Measurements from ENCODE around the gene WRNIP1. TPM values are rescaled to one million over a fixed set of nuclear protein-coding genes. Genes with fewer than 3 reads are reported as not detected.

WRNIP1 gene
- total and polyA plus RNA-seq, 2 of the 13 experiments (the other 11 are each of a cell fraction or from before 2014, with no cell fraction given): 77.7 to 90.3 TPM

GRCh38 chr6:2764610-2765165 is 505 bp upstream of the WRNIP1 start (continued):
- TF ChIP-seq, protein P1, sequence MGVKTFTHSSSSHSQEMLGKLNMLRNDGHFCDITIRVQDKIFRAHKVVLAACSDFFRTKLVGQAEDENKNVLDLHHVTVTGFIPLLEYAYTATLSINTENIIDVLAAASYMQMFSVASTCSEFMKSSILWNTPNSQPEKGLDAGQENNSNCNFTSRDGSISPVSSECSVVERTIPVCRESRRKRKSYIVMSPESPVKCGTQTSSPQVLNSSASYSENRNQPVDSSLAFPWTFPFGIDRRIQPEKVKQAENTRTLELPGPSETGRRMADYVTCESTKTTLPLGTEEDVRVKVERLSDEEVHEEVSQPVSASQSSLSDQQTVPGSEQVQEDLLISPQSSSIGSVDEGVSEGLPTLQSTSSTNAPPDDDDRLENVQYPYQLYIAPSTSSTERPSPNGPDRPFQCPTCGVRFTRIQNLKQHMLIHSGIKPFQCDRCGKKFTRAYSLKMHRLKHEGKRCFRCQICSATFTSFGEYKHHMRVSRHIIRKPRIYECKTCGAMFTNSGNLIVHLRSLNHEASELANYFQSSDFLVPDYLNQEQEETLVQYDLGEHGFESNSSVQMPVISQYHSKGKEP (CRISPR knock-in tag; IDR thresholded peaks at IDR 0.05): no peak
- TF ChIP-seq NFKB2 (CRISPR knock-in tag; IDR thresholded peaks at IDR 0.05; ENCODE audit: borderline replicate concordance) (no peak), SRSF1 (optimal IDR thresholded peaks at IDR 0.05; ENCODE audit: low read depth, low read length) (no peak), KAT8 (CRISPR knock-in tag; IDR thresholded peaks at IDR 0.05) (peak; percentile 66; the same call in 1 of the 2 replicates), ZBTB8A (CRISPR knock-in tag; IDR thresholded peaks at IDR 0.05; ENCODE audit: borderline replicate concordance, low read depth) (no peak), ZNF7 (CRISPR knock-in tag; IDR thresholded peaks at IDR 0.05) (no peak), ATF3 (CRISPR knock-in tag; IDR thresholded peaks at IDR 0.05) (no peak), HNRNPL (IDR thresholded peaks at IDR 0.05; ENCODE audit: low read depth, low read length) (peak; percentile 6; the same call in 1 of the 2 replicates), ZNF563 (CRISPR knock-in tag; IDR thresholded peaks at IDR 0.05) (no peak), REPIN1 (CRISPR knock-in tag; IDR thresholded peaks at IDR 0.05; ENCODE audit: borderline replicate concordance, low read depth) (no peak), ATF7 (IDR thresholded peaks at IDR 0.05) (no peak), ATF7 (CRISPR knock-in tag; IDR thresholded peaks at IDR 0.05) (no peak), NPAS2 (CRISPR knock-in tag; IDR thresholded peaks at IDR 0.05; ENCODE audit: borderline replicate concordance) (no peak), EP300 (IDR thresholded peaks at IDR 0.05; ENCODE audit: low read depth in 2 of 2, low read length in 2 of 2) (no peak), EP300 (CRISPR knock-in tag; IDR thresholded peaks at IDR 0.05; ENCODE audit: borderline replicate concordance) (no peak), TEAD2 (CRISPR knock-in tag; IDR thresholded peaks at IDR 0.05) (no peak), ZNF550 (CRISPR knock-in tag; IDR thresholded peaks at IDR 0.05; ENCODE audit: borderline replicate concordance) (no peak), ZKSCAN1 (IDR thresholded peaks at IDR 0.05; ENCODE audit: low read length) (no peak; the same call in 1 of the 2 replicates), ZNF850 (CRISPR knock-in tag; conservative IDR thresholded peaks at IDR 0.05) (no peak), MEIS1 (CRISPR knock-in tag; IDR thresholded peaks at IDR 0.05; ENCODE audit: borderline replicate concordance) (no peak), ZBTB34 (CRISPR knock-in tag; IDR thresholded peaks at IDR 0.05) (0 out of 2 replicates have a peak, but pooled peaks have one; percentile 2), U2AF1 (optimal IDR thresholded peaks at IDR 0.05; ENCODE audit: low read depth, low read length) (no peak), ZNF775 (CRISPR knock-in tag; IDR thresholded peaks at IDR 0.05; ENCODE audit: borderline replicate concordance) (no peak), ZNF549 (CRISPR knock-in tag; IDR thresholded peaks at IDR 0.05) (0 out of 2 replicates have a peak, but pooled peaks have one; percentile 4), ELF3 (CRISPR knock-in tag; IDR thresholded peaks at IDR 0.05) (no peak), MZF1 (CRISPR knock-in tag; IDR thresholded peaks at IDR 0.05; ENCODE audit: borderline replicate concordance) (no peak)
- TF ChIP-seq, protein P2, sequence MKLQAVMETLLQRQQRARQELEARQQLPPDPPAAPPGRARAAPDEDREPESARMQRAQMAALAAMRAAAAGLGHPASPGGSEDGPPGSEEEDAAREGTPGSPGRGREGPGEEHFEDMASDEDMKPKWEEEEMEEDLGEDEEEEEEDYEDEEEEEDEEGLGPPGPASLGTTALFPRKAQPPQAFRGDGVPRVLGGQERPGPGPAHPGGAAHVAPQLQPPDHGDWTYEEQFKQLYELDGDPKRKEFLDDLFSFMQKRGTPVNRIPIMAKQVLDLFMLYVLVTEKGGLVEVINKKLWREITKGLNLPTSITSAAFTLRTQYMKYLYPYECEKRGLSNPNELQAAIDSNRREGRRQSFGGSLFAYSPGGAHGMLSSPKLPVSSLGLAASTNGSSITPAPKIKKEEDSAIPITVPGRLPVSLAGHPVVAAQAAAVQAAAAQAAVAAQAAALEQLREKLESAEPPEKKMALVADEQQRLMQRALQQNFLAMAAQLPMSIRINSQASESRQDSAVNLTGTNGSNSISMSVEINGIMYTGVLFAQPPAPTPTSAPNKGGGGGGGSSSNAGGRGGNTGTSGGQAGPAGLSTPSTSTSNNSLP (IDR thresholded peaks at IDR 0.05; ENCODE audit: low read depth, low read length): no peak

Measured in HepG2 (cell line).